ENCODE results near the gene OAF.
"Not testable (repeated sequence)": the region's sequence is repeated elsewhere in the genome, so short reads cannot be mapped to it uniquely, and the experiment has no call there.

OAF gene

DNA sequence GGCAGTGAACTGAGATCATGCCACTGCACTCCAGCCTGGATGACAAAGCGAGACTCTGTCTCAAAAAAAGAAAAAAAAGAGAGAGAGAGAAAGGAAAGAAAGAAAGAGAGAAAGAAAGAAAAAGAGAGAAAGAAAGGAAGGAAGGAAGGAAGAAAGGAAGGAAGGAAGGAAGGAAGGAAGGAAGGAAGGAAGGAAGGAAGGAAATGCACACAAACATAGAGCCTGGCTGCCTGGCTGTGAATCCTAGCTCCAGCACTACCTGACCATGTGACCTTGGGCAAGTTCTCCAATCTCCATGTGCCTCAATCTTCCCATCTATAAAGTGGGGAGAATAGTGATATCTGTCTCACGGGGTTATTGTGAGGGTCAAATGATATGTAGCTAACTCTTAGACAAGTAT, 63.1 kb downstream of the OAF start:
- not testable (repeated sequence) for DNase-seq (ENCODE audit: low spot score)

DNA sequence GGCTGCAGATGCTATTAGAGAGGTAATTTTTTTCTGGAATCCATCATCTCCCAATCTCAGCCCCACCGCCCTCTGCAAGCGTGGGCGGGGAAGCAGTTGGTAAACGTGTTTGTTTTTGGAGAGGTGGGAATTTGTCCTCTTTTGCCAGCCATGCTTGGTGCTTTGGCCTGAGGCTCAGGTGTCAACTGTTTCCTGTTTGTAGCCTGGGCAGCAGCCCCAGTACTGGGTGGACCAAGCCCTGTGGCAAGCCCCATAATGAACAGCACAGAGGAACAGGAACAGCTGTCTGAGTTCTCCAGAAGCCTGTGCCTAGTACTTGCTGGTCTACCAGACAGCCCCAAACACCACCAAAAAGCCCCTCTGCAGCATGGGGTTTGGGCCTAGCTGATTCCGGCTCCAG, 68.7 kb downstream of the OAF start:
- no peak for DNase-seq (ENCODE audit: low spot score)
